ENCODE measurements around the gene PHLPP2. TPM values are rescaled to one million over a fixed set of nuclear protein-coding genes. Genes with fewer than 3 reads are reported as not detected.
A peak's percentile ranks its signal among the peaks of the same experiment; 100 is the strongest.

The PHLPP2 gene
- polyA plus RNA-seq, 4 donors: 3.6 to 31.7 (median 16.1) TPM

DNA sequence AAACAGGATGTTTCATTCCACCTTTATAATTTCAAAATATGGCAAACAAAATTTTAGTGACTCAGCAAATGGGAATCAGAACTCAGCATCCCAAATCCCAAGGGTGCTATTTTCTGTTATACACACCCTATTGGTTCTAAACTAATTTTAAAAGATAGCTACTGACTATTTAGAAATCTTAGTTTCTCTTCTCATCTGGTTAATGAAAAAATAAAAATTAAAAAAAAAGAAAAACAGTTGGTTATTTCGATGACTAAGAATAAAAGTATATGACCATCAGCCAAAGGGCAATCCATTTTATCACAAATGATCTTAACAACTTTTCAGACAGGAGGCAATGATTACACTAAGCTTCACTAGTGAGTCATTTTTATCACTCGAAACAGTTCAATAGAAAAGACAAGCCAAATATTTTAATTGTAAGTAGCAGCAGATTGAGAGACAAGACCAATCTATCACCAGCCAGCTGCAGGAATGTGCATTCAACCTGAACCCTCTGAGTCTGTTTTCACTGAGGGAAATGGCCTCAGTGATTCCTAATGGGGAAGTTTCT is 15.2 kb downstream of the PHLPP2 start:
- FAIRE-seq: peak; percentile 84
- H3K27me3 ChIP-seq (ENCODE audit: control insufficient read depth in 3 of 3, insufficient read depth in 3 of 3, low read length in 3 of 3): no peaks in the 10 kb centered on the region
- peaks cover 0 to 9% (median 0%) of the 10 kb centered on the region in 3 donors for H3K36me3 ChIP-seq (ENCODE audit: control insufficient read depth in 3 of 3, insufficient read depth in 2 of 3, low read depth in 1 of 3, low read length in 3 of 3)
- no peak overlapping the region for H3K4me3 ChIP-seq (ENCODE audit: low read depth in 1 of 3, low read length in 3 of 3)
- H3K27ac ChIP-seq (ENCODE audit: low read depth in 1 of 3, low read length in 2 of 3): peak overlapping the region in 1 of 3 donors; percentile 49
- peak; percentile 69 to 89 for DNase-seq
- peaks cover 4 to 24% (median 5%) of the 10 kb centered on the region in 3 donors for H3K4me1 ChIP-seq (ENCODE audit: control insufficient read depth in 3 of 3, insufficient read depth in 2 of 3, low read depth in 1 of 3, low read length in 2 of 3)
- no peaks in the 10 kb centered on the region for H3K9me3 ChIP-seq (ENCODE audit: control insufficient read depth in 2 of 2, insufficient read depth in 1 of 2, low read depth in 1 of 2, low read length in 1 of 2)
- 18 to 45% (median 33%) methylated on average over 2 of the region's 2 CpGs for WGBS, 3 donors

DNA sequence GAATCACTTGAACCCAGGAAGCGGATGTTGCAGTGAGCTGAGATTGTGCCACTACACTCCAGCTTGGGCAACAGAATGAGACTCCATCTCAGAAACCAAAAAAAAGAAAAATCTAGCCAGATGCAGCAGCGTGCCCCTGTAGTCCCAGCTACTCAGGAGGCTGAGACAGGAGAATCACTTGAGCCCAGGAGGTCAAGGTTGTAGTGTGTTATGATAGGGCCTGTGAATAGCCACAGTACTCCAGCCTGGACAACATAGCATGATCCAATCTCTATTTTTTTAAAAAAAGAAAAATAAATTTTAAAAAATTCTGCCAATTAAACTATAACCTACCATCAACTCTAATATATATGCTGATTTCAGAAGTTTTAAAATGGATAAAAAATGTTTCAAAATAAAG is 15.8 kb downstream of the PHLPP2 start:
- peaks cover 4 to 24% (median 5%) of the 10 kb centered on the region in 3 donors for H3K4me1 ChIP-seq (ENCODE audit: control insufficient read depth in 3 of 3, insufficient read depth in 2 of 3, low read depth in 1 of 3, low read length in 2 of 3)
- H3K9me3 ChIP-seq (ENCODE audit: control insufficient read depth in 2 of 2, insufficient read depth in 1 of 2, low read depth in 1 of 2, low read length in 1 of 2): no peaks in the 10 kb centered on the region
- FAIRE-seq (no peak), DNase-seq (no peak)
- H3K27me3 ChIP-seq (ENCODE audit: control insufficient read depth in 3 of 3, insufficient read depth in 3 of 3, low read length in 3 of 3): no peaks in the 10 kb centered on the region
- no peak overlapping the region for H3K4me3 ChIP-seq (ENCODE audit: low read depth in 1 of 3, low read length in 3 of 3)
- 96 to 98% (median 97%) methylated on average over 2 of the region's 2 CpGs for WGBS, 3 donors
- peak overlapping the region in 1 of 3 donors; percentile 33 for H3K27ac ChIP-seq (ENCODE audit: low read depth in 1 of 3, low read length in 2 of 3)
- H3K36me3 ChIP-seq (ENCODE audit: control insufficient read depth in 3 of 3, insufficient read depth in 2 of 3, low read depth in 1 of 3, low read length in 3 of 3): peaks cover 0 to 6% (median 0%) of the 10 kb centered on the region in 3 donors

DNA sequence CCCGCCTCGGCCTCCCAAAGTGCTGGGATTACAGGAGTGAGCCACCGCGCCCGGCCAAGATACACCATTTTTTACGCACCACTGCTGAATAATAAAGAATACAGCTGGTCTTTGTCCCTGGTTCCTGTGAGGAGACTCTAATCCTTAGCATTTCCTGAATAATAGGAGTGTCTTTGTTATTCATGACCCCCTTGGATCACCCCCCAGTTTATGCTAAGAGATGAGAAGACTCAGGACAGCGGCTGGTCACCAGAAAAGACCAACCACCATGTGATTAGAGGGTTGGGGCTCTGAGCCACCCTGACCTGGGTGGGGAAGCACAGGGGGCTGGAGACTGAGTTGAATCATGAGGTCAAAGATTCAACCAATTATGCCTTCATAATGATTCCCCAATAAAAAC is 17.3 kb downstream of the PHLPP2 start:
- FAIRE-seq (no peak), DNase-seq (no peak)
- Histone ChIP-seq H3K4me1 (ENCODE audit: control insufficient read depth in 3 of 3, insufficient read depth in 2 of 3, low read depth in 1 of 3, low read length in 2 of 3) (peaks cover 4 to 24% (median 5%) of the 10 kb centered on the region in 3 donors), H3K27me3 (ENCODE audit: control insufficient read depth in 3 of 3, insufficient read depth in 3 of 3, low read length in 3 of 3) (no peaks in the 10 kb centered on the region), H3K27ac (ENCODE audit: low read depth in 1 of 3, low read length in 2 of 3) (no peak overlapping the region), H3K9me3 (ENCODE audit: control insufficient read depth in 2 of 2, insufficient read depth in 1 of 2, low read depth in 1 of 2, low read length in 1 of 2) (no peaks in the 10 kb centered on the region), H3K4me3 (ENCODE audit: low read depth in 1 of 3, low read length in 3 of 3) (no peak overlapping the region), H3K36me3 (ENCODE audit: control insufficient read depth in 3 of 3, insufficient read depth in 2 of 3, low read depth in 1 of 3, low read length in 3 of 3) (peaks cover 0 to 6% (median 0%) of the 10 kb centered on the region in 3 donors)
- 87 to 92% (median 92%) methylated on average over 5 to 7 of the region's 7 CpGs for WGBS, 3 donors

DNA sequence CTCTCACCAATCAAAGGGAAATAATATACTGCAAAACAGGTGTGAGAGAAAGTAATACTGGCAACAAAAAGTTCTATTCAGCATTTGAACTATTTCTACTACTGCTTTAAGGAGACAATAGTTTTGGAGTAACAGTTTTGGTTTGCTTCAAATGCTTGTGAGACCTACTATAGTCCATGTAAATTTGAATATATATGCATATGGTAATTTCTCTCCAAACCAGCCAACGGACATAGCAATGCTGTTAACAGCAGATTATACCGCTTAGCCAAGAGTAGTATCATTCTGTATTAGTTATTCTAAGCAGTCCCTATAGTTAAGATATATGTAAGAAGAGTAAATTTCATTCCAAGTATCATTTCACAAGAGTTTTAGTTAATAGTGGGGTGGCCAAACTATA is 18.5 kb downstream of the PHLPP2 start:
- Histone ChIP-seq H3K27me3 (ENCODE audit: control insufficient read depth in 3 of 3, insufficient read depth in 3 of 3, low read length in 3 of 3) (no peaks in the 10 kb centered on the region), H3K4me1 (ENCODE audit: control insufficient read depth in 3 of 3, insufficient read depth in 2 of 3, low read depth in 1 of 3, low read length in 2 of 3) (peaks cover 4 to 21% (median 5%) of the 10 kb centered on the region in 3 donors), H3K36me3 (ENCODE audit: control insufficient read depth in 3 of 3, insufficient read depth in 2 of 3, low read depth in 1 of 3, low read length in 3 of 3) (peaks cover 0 to 6% (median 0%) of the 10 kb centered on the region in 3 donors), H3K27ac (ENCODE audit: low read depth in 1 of 3, low read length in 2 of 3) (no peak overlapping the region), H3K4me3 (ENCODE audit: low read depth in 1 of 3, low read length in 3 of 3) (no peak overlapping the region), H3K9me3 (ENCODE audit: control insufficient read depth in 2 of 2, insufficient read depth in 1 of 2, low read depth in 1 of 2, low read length in 1 of 2) (no peaks in the 10 kb centered on the region)
- FAIRE-seq (no peak), DNase-seq (no peak)
- WGBS, 3 donors: 94 to 100% (median 97%) methylated on average over 2 of the region's 2 CpGs

DNA sequence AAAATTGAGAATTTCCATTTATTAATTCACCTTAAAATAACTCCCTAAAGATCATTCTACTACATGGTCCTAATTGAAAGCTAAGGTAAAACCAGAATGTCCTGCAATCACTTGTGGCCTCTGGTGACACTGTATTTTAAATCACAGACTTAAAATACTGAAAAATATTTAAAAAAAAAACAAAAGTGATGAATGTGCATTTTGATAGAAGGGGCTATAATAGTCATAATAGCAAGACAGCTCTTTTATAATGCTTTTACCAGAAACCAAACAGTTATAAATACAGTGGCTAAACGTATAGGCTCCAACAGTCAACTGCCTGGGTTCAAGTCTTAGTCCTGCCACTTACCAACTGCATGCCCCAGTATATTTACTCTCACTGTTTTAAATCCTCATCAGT is 21.2 kb downstream of the PHLPP2 start:
- H3K9me3 ChIP-seq (ENCODE audit: control insufficient read depth in 2 of 2, insufficient read depth in 1 of 2, low read depth in 1 of 2, low read length in 1 of 2): no peaks in the 10 kb centered on the region
- 88 to 96% (median 92%) methylated on average over 1 of the region's 1 CpG for WGBS, 3 donors
- peaks cover 0 to 6% (median 5%) of the 10 kb centered on the region in 3 donors for H3K4me1 ChIP-seq (ENCODE audit: control insufficient read depth in 3 of 3, insufficient read depth in 2 of 3, low read depth in 1 of 3, low read length in 2 of 3)
- H3K4me3 ChIP-seq (ENCODE audit: low read depth in 1 of 3, low read length in 3 of 3): no peak overlapping the region
- no peak for DNase-seq
- H3K36me3 ChIP-seq (ENCODE audit: control insufficient read depth in 3 of 3, insufficient read depth in 2 of 3, low read depth in 1 of 3, low read length in 3 of 3): peaks cover 0 to 25% (median 0%) of the 10 kb centered on the region in 3 donors
- FAIRE-seq: no peak
- H3K27ac ChIP-seq (ENCODE audit: low read depth in 1 of 3, low read length in 2 of 3): no peak overlapping the region
- H3K27me3 ChIP-seq (ENCODE audit: control insufficient read depth in 3 of 3, insufficient read depth in 3 of 3, low read length in 3 of 3): no peaks in the 10 kb centered on the region

DNA sequence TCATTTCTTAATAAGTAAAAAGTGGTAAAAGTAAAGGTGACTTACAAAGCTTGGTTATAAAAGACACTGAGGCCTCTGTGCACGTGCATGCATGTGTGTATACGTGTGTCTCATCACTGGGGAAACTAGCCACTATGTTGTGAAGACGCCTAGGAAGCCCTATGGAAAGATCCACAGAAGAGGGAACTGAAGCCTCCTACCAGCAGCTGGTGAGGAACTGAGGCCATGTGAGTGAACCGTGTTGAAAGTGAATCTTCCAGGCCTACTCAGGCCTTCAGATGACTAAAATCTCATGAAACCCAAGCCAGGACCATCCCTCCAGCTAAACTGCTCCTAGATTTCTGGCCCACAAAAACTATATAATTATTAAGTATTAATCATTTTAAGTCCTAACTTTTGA is 23.7 kb downstream of the PHLPP2 start:
- no peak overlapping the region for H3K27ac ChIP-seq (ENCODE audit: low read depth in 1 of 3, low read length in 2 of 3)
- WGBS, 3 donors: 83 to 91% (median 89%) methylated on average over 4 of the region's 4 CpGs
- H3K36me3 ChIP-seq (ENCODE audit: control insufficient read depth in 3 of 3, insufficient read depth in 2 of 3, low read depth in 1 of 3, low read length in 3 of 3): peaks cover 0 to 25% (median 0%) of the 10 kb centered on the region in 3 donors
- no peak for DNase-seq
- no peak for FAIRE-seq
- H3K27me3 ChIP-seq (ENCODE audit: control insufficient read depth in 3 of 3, insufficient read depth in 3 of 3, low read length in 3 of 3): no peaks in the 10 kb centered on the region
- H3K4me3 ChIP-seq (ENCODE audit: low read depth in 1 of 3, low read length in 3 of 3): no peak overlapping the region
- H3K4me1 ChIP-seq (ENCODE audit: control insufficient read depth in 3 of 3, insufficient read depth in 2 of 3, low read depth in 1 of 3, low read length in 2 of 3): no peaks in the 10 kb centered on the region
- H3K9me3 ChIP-seq (ENCODE audit: control insufficient read depth in 2 of 2, insufficient read depth in 1 of 2, low read depth in 1 of 2, low read length in 1 of 2): no peaks in the 10 kb centered on the region

DNA sequence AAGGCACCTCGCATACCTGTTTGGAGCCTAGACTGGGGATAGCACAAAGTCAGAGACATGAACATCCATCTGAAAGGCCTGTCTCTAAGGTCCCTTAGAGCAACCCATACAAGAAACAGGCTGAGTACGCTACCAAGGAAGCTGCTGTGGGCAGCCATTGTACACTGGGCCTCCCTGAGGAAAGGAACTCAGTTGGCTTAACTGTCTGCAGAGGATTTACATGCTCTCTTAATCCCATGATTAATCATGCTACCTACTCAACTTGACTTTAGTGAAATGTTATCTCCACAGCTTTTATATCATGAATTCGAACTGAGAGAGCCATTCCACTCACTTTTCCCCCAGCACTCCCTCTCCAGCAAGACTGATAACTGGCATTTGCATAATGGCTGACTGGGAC is 26.0 kb downstream of the PHLPP2 start:
- FAIRE-seq (no peak), DNase-seq (no peak)
- WGBS, 3 donors: 88 to 94% (median 91%) methylated on average over 3 of the region's 3 CpGs
- Histone ChIP-seq H3K36me3 (ENCODE audit: control insufficient read depth in 3 of 3, insufficient read depth in 2 of 3, low read depth in 1 of 3, low read length in 3 of 3) (peaks cover 0 to 25% (median 0%) of the 10 kb centered on the region in 3 donors), H3K4me1 (ENCODE audit: control insufficient read depth in 3 of 3, insufficient read depth in 2 of 3, low read depth in 1 of 3, low read length in 2 of 3) (no peaks in the 10 kb centered on the region), H3K27ac (ENCODE audit: low read depth in 1 of 3, low read length in 2 of 3) (no peak overlapping the region), H3K27me3 (ENCODE audit: control insufficient read depth in 3 of 3, insufficient read depth in 3 of 3, low read length in 3 of 3) (no peaks in the 10 kb centered on the region), H3K4me3 (ENCODE audit: low read depth in 1 of 3, low read length in 3 of 3) (no peak overlapping the region), H3K9me3 (ENCODE audit: control insufficient read depth in 2 of 2, insufficient read depth in 1 of 2, low read depth in 1 of 2, low read length in 1 of 2) (no peaks in the 10 kb centered on the region)

DNA sequence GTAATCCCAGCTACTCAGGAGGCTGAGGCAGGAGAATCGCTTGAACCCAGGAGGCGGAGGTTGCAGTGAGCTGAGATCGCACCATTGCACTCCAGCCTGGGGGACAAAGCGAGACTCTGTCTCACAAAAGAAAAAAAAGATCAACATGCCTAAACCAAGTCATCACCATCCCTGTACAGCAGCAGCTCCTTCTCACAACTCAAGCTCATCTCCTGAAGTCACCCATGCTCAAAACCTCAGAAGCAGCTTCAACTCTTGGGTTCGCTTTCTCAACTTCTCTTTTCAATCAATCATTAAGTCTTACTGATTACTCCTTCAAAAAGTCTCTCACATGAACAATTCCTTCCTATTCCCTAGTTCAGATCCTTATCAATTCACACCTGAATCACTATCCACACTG is 31.3 kb downstream of the PHLPP2 start:
- WGBS, 3 donors: 93 to 100% (median 97%) methylated on average over 5 of the region's 5 CpGs
- DNase-seq (no peak), FAIRE-seq (no peak)
- no peak overlapping the region for H3K4me3 ChIP-seq (ENCODE audit: low read depth in 1 of 3, low read length in 3 of 3)
- no peaks in the 10 kb centered on the region for H3K9me3 ChIP-seq (ENCODE audit: control insufficient read depth in 2 of 2, insufficient read depth in 1 of 2, low read depth in 1 of 2, low read length in 1 of 2)
- H3K4me1 ChIP-seq (ENCODE audit: control insufficient read depth in 3 of 3, insufficient read depth in 2 of 3, low read depth in 1 of 3, low read length in 2 of 3): no peaks in the 10 kb centered on the region
- H3K27ac ChIP-seq (ENCODE audit: low read depth in 1 of 3, low read length in 2 of 3): no peak overlapping the region
- peaks cover 4 to 14% (median 14%) of the 10 kb centered on the region in 3 donors for H3K36me3 ChIP-seq (ENCODE audit: control insufficient read depth in 3 of 3, insufficient read depth in 2 of 3, low read depth in 1 of 3, low read length in 3 of 3)
- H3K27me3 ChIP-seq (ENCODE audit: control insufficient read depth in 3 of 3, insufficient read depth in 3 of 3, low read length in 3 of 3): no peaks in the 10 kb centered on the region

DNA sequence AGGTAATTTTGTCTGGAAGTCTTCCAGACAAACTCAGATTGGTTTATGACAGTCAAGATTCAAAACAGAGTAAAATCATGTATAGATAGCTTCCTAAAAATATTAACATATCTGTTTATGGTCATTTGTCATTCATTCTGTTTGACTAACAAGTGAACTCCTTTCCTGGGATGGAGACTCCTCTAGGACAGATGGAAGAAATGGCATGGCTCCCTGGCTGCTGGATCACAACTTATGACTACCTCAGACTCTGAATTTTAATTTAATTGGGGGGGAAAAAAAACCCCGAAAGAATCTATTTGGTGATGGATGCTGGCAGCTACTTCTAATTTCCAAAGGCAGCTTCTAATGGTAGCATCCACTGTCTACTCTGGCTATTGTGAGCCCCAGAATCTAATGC is 34.6 kb downstream of the PHLPP2 start:
- Histone ChIP-seq H3K9me3 (ENCODE audit: control insufficient read depth in 2 of 2, insufficient read depth in 1 of 2, low read depth in 1 of 2, low read length in 1 of 2) (no peaks in the 10 kb centered on the region), H3K36me3 (ENCODE audit: control insufficient read depth in 3 of 3, insufficient read depth in 2 of 3, low read depth in 1 of 3, low read length in 3 of 3) (peaks cover 4 to 23% (median 21%) of the 10 kb centered on the region in 3 donors), H3K27ac (ENCODE audit: low read depth in 1 of 3, low read length in 2 of 3) (no peak overlapping the region), H3K27me3 (ENCODE audit: control insufficient read depth in 3 of 3, insufficient read depth in 3 of 3, low read length in 3 of 3) (no peaks in the 10 kb centered on the region), H3K4me1 (ENCODE audit: control insufficient read depth in 3 of 3, insufficient read depth in 2 of 3, low read depth in 1 of 3, low read length in 2 of 3) (no peaks in the 10 kb centered on the region), H3K4me3 (ENCODE audit: low read depth in 1 of 3, low read length in 3 of 3) (no peak overlapping the region)
- 0% methylated on average over 1 of the region's 1 CpG; no CpG with 5 or more reads in 1 of the 3 donors for WGBS, 3 donors
- DNase-seq (no peak), FAIRE-seq (no peak)

All from small intestine (tissue), 7 donors.